PFSK-1 (cell line): ENCODE data around the gene PHF14.

Experiments
- FOXP2 ChIP-seq: optimal IDR thresholded peaks from 2 replicates; pipeline ENCODE3; 2011; ENCODE audit warnings: borderline replicate concordance, control low read depth, inconsistent platforms; ENCODE audit not compliant: insufficient read depth; ENCODE audit errors: extremely low read length, extremely low read depth
- POLR2AphosphoS5 ChIP-seq: IDR thresholded peaks from 2 replicates; pipeline ENCODE4 v1.6.1; 2012; ENCODE audit warnings: low read depth, mild to moderate bottlenecking, control low read depth, low read length, moderate library complexity
- REST ChIP-seq, 2 experiments: IDR thresholded peaks; 2 replicates each; pipeline versions ENCODE4 v1.6.1 to v1.8.0; 2011 to 2012; ENCODE audit warnings: low read depth in 2 of 2, low read length in 2 of 2, control low read depth in 1 of 2, inconsistent platforms in 1 of 2, mild to moderate bottlenecking in 1 of 2, moderate library complexity in 1 of 2; ENCODE audit not compliant: insufficient read depth in 1 of 2
- SIN3A ChIP-seq: IDR thresholded peaks from 2 replicates; pipeline ENCODE4 v1.6.1; 2012; ENCODE audit warnings: mild to moderate bottlenecking, low read length, moderate library complexity, borderline replicate concordance; ENCODE audit not compliant: insufficient read depth
- TAF1 ChIP-seq: IDR thresholded peaks from 2 replicates; pipeline ENCODE4 v1.6.1; 2012; ENCODE audit warnings: low read length, control low read depth, borderline replicate concordance; ENCODE audit not compliant: insufficient read depth

PHF14 gene

GRCh38 chr7:11170863-11171568, 197.3 kb downstream of the PHF14 start:
- no peak for TF ChIP-seq FOXP2
- TF ChIP-seq TAF1: no peak
- TF ChIP-seq POLR2AphosphoS5: no peak
- no peak for TF ChIP-seq REST (IDR thresholded peaks at IDR 0.05; ENCODE audit: insufficient read depth in 1 of 2, low read depth in 2 of 2, low read length in 2 of 2)
- no peak for TF ChIP-seq SIN3A

DNA sequence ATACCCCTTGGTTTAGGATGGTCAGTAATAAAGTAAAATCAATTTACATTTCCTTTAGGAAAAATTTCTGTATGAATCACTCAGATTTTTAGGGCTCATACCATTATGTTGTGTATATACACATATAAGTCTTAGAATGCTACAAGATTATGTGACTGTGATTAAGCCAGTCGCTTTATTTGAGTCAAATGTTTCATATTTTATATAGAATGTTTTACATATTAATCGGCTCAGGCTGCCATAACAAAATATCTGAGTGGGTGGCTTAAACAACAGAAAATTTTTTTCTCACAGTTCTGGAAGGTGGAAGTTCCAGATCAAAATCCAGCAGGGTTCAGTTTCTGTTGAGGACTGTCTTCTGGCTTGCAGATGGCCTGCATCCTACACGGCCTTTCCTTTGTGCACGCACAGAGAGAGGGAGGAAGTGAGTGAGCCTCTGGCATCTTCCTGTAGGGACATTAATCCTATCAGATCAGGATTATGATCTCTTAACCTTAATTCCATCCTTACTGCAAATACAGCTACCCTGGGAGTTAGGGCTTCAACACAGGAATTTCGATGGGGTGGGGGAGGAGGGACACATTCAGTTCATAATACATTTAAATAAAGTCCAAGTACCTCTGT, 198.0 kb downstream of the PHF14 start:
- TF ChIP-seq TAF1 (no peak), REST (IDR thresholded peaks at IDR 0.05; ENCODE audit: insufficient read depth in 1 of 2, low read depth in 2 of 2, low read length in 2 of 2) (no peak), FOXP2 (no peak), SIN3A (no peak), POLR2AphosphoS5 (no peak)

DNA sequence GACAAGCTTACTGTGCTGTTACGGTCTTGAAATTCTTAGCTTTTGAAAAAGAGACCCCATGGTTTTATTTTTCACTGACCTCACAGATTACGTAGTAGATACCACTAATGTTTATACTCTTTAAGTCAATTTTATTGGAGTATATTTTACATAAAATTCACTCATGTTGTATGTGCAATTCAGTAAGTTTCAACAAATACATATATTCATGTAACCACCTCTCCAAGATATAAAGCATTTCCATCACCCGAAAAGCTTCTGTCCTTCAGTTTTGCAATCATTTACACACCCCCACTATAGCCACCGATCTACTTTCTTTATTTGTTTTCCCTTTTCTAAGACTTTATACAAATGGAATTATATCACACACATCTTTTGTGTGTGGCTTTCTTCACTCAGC, 199.2 kb downstream of the PHF14 start:
- TF ChIP-seq SIN3A (no peak), TAF1 (no peak), FOXP2 (no peak), POLR2AphosphoS5 (no peak), REST (IDR thresholded peaks at IDR 0.05; ENCODE audit: insufficient read depth in 1 of 2, low read depth in 2 of 2, low read length in 2 of 2) (no peak)

DNA sequence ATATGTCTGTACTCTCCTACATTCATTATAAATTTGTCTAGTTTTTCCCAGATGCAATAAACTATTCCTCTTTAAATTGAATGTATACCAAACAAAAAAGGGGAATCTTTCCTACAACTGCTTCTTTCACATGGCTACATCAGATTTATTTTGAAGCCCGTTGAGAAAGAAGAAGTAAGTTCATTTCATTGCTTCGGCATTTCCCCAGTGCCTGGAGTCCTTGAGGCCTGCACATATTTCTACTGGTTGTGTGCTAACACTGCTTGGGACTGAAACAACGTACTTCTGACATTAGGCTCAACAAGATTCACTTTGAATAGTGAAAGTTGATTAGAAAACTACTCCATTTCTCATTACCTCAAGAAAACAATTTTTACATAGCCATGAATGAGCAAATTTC, 201.7 kb downstream of the PHF14 start:
- TF ChIP-seq REST (IDR thresholded peaks at IDR 0.05; ENCODE audit: insufficient read depth in 1 of 2, low read depth in 2 of 2, low read length in 2 of 2): no peak
- TF ChIP-seq POLR2AphosphoS5: no peak
- TF ChIP-seq SIN3A: no peak
- TF ChIP-seq TAF1: no peak
- TF ChIP-seq FOXP2: no peak
